Colonic mucosa (tissue), 4 donors: ENCODE data around the gene LIMS3. TPM values are rescaled to one million over a fixed set of nuclear protein-coding genes. Genes with fewer than 3 reads are reported as not detected.
"Not testable (repeated sequence)": the region's sequence is repeated elsewhere in the genome, so short reads cannot be mapped to it uniquely, and the experiment has no call there.

ENCODE experiments used
- DNase-seq: peaks from one replicate; pipeline ENCODE4 v3.0.0-alpha.2; 2020
- H3K27ac ChIP-seq: fragments of 200-600 bp; one replicate; pipeline ENCODE4 v1.8.0; 2021
- H3K27me3 ChIP-seq: fragments of 200-600 bp; one replicate; pipeline ENCODE4 v1.8.0; 2021
- H3K36me3 ChIP-seq: fragments of 200-600 bp; one replicate; pipeline ENCODE4 v1.8.0; 2021
- H3K4me1 ChIP-seq: fragments of 200-600 bp; one replicate; pipeline ENCODE4 v1.8.0; 2021; ENCODE audit warnings: mild to moderate bottlenecking
- H3K4me3 ChIP-seq: fragments of 200-600 bp; one replicate; pipeline ENCODE4 v1.8.0; 2021
- H3K9ac ChIP-seq, 2 donors: one replicate each; pipeline ENCODE4 v1.7.0; 2013; ENCODE audit warnings: control low read depth in 2 of 2, low read depth in 2 of 2, low read length in 2 of 2
- H3K9me3 ChIP-seq: fragments of 200-600 bp; one replicate; pipeline ENCODE4 v1.8.0; 2021
- intact Hi-C: fragments of 100-400 bp; cut with DNase I; formaldehyde crosslinking; loops from one replicate; pipeline ENCODE4 v1.14.1; 2022
- total RNA-seq, 2 donors: library from RNA; stranded (reverse); fragmentation: NEBNext Ultra II Directional in 1 of 2; extraction: Animal tissue kit (Norgen Biotek cat#: 25700) in 1 of 2; gene quantifications; one replicate each; pipeline ENCODE4 v1.2.1, GENCODE V29; 2021
- donor health status: healthy.
- donor health status: DM: no; HTN: no; CAD: no.
- donor health status: DM: no; HTN: no; CAD: no.

Gene LIMS3
- total RNA-seq, 2 donors from 2014 or later, result 0.90 to 1.4 TPM

DNA sequence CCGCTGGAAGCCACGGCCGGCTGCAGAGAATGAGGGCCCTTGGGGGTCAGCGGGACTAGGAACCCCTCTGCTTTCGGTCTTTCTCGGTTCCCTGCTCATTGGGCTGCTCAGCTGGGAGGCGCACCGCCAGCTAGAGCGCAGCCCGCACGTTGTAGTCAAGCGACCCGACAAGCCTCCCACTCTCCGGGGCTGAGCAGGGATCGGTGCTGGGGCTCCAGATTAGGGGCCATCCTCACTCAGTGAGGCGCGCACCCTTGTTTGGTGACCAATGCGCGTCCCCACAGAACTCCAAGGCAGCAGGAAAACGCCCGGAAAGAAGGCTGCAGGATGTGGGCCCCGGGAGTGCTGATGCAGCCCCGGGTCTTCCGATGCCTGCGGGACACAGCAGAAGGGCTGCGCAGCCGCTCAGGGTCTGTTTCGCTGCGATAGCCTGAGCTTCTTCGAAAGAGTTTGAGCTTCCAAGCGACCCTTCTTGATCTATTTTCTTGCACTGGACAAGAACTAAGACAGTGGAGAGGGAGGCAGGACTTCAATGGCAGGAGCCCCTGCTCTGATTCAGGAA is 49.6 kb downstream of the LIMS3 start:
- H3K36me3 ChIP-seq, H3K27me3 ChIP-seq, DNase-seq, H3K4me3 ChIP-seq, H3K9ac ChIP-seq, H3K27ac ChIP-seq, H3K4me1 ChIP-seq, intact Hi-C loops, H3K9me3 ChIP-seq: not testable (repeated sequence)

DNA sequence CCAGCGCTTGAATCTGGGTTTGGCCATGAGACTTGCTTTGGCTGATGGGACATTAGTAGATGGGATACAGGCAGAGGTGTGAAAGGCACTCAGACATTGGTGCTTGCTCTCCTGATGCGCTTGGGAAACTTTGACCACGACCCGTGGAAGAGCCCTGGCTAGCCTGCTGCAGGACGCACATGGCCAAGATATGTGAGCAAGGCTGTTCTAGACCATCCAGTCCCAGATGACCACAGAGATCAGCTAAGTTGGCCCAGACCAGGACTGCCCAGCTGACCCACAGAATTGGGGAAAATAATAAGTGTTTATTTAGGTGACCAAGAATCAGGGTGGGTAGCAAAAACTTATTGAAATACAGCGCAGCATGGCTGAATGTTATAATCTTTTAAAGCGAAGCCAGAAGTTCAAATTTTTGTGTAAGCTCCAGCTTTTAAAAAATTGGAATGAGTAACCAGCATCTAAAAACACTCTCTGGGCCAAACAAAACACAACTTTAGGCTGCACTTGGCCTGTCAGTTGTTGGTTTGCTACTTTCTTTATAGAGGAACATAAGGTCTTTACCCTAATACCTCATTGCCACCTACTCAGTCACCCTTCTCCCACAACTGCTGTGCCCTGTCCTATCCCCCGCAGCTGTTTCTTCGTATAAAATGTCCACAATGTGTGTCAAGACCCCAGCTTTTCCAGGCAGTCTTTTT is 51.8 kb downstream of the LIMS3 start:
- H3K4me1 ChIP-seq, H3K4me3 ChIP-seq, H3K36me3 ChIP-seq, H3K27ac ChIP-seq, H3K9ac ChIP-seq, DNase-seq, H3K9me3 ChIP-seq, intact Hi-C loops, H3K27me3 ChIP-seq: not testable (repeated sequence)

DNA sequence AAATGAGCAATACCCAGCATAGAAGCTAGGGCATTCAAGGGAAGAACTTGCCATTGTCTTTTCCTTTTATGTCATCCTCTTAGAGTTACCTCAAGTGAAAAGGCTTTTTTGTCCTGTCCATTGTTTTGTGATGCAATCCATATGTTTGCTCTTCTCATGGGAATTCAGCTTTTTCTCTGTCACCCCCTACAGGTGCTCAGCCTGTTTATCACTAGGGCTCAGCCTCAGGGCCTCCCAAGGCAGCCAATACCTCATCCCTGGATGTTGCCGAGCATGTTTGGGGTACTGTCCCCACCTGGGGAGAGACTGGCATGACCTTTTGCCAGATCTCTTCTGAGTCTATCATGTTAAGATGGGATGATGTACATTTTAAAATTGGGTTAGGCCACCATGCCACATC is 65.5 kb downstream of the LIMS3 start:
- H3K9ac ChIP-seq, H3K36me3 ChIP-seq, H3K4me1 ChIP-seq, DNase-seq, H3K4me3 ChIP-seq, H3K27me3 ChIP-seq, H3K9me3 ChIP-seq, intact Hi-C loops, H3K27ac ChIP-seq: not testable (repeated sequence)

DNA sequence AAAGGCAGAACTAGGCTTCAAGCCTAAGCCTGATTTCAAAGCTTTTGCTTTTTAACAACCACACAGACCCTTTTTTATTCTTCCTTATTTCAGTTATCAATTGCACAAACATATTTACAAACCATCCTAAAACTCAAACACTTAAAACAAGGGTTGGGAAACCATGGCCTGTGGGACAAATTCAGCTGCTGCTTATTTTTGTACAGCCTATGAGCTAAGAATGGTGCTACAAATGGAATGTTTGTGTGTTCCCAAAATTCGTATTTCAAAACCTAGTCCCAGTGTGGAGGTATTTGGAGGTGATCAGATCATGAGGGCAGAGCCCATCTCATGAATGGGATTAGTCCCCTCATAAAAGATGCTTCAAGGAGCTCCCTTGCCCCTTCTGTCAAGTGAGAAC is 67.0 kb downstream of the LIMS3 start:
- H3K36me3 ChIP-seq, DNase-seq, H3K9me3 ChIP-seq, H3K27ac ChIP-seq, H3K9ac ChIP-seq, H3K27me3 ChIP-seq, intact Hi-C loops, H3K4me3 ChIP-seq, H3K4me1 ChIP-seq: not testable (repeated sequence)

DNA sequence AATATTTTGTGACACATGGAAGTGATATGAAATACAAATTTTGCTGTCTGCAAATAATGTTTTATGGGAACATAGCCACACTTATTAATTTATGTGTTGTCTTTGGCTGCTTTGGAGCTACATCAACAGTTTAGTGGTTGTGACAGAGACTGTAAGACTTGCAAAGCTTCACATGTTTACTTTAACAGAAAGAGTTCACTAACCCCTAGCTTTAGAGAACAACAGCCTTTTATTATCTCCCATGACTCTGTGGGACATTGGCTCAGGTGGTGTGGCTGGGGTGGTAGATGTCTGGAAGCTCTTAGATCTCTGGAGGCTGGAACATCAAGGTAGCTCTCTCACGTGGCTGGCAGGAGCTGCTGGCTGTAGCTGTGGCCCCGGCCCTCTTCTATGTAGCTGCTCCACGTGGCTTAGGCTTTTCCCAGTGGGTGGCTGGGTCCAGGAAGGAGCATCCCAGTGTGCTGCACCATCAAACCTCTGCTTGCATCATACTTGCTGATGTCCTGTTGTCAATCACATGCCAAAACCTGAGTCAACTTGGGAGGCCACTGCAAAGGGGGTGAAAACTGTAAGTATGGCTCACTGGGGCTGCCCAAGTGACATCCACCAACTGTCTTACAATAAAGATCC is 67.7 kb downstream of the LIMS3 start:
- H3K27ac ChIP-seq, DNase-seq, H3K36me3 ChIP-seq, H3K27me3 ChIP-seq, H3K4me1 ChIP-seq, H3K4me3 ChIP-seq, H3K9ac ChIP-seq, H3K9me3 ChIP-seq, intact Hi-C loops: not testable (repeated sequence)

DNA sequence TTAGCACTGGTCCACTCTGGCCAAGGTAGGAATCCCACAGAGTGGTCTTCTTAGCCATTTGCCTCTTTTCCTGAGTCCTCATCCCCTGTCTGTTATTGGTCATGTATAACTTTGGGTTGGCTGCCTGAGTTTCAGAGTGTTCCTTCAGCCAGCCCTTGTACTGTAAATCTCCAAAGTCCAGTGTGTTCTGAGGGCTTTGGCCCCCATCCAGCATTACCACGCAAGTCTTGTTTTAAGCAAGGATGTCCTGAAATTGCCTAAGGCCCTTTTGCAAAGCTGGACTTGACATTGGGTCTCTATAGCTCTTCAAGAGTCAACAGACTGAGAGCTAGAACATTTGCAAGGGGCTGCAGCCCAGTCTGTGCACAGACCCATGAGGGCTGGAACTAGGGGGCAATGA is 68.4 kb downstream of the LIMS3 start:
- H3K27ac ChIP-seq, H3K9me3 ChIP-seq, H3K27me3 ChIP-seq, H3K4me1 ChIP-seq, DNase-seq, H3K9ac ChIP-seq, intact Hi-C loops, H3K4me3 ChIP-seq, H3K36me3 ChIP-seq: not testable (repeated sequence)

DNA sequence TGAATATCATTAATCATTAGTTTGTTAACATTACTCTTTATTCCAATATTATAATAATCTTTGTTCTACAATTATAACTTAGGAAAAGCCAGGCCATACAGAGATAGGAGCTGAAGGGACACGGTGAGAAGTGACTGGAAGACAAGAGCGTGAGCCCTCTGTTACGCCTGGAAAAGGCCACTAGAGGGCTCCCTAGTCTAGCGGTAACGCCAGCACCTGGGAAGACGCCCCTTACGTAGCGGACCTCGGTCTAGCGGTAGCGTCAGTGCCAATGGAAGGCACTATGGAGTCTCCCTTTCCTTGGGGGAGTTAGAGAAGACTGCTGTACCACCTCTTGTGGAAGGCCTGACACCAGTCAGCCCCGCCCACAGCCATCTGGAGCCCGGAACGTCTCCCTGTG is 71.4 kb downstream of the LIMS3 start:
- DNase-seq, intact Hi-C loops: not testable (repeated sequence)

DNA sequence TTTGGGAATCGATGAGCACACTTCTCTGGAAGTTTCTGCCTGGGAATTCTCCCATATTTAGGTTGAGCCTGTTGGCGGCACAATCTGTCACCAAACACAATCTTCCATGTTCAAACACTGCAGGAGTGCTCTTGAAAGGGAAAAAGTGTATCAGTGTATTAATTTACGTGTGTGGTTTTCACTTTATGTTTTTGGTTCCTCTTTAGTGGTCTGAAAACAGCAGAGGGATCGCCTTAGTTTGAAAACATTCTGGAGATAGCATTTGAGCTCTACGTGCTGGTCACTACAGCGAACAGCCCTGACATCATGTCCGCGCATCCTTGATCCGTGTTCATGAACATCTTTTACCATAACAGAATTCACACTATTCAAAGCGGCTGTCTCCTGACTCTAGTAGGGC is 73.2 kb downstream of the LIMS3 start:
- H3K27ac ChIP-seq, H3K9me3 ChIP-seq, H3K4me1 ChIP-seq, H3K27me3 ChIP-seq, DNase-seq, H3K9ac ChIP-seq, intact Hi-C loops, H3K36me3 ChIP-seq, H3K4me3 ChIP-seq: not testable (repeated sequence)

More for the DNA sequence above, 71.4 kb downstream of the LIMS3 start:
- H3K36me3 ChIP-seq, H3K4me3 ChIP-seq, H3K9ac ChIP-seq, H3K27ac ChIP-seq, H3K9me3 ChIP-seq, H3K27me3 ChIP-seq, H3K4me1 ChIP-seq: not testable (repeated sequence)

Other genes starting within 250 kb of the LIMS3 start
- 10 to 100 TPM; 33.2 to 44.4 TPM for gene RGPD5, start 104.4 kb upstream of the LIMS3 start, total RNA-seq
- gene MALL, start 217.1 kb downstream of the LIMS3 start, total RNA-seq, result 100 to 1,000 TPM; 213 to 567 TPM